NOMO-1 (cell line): ENCODE data around the gene LINGO4.

Experiments used
- DNase-seq, 2 experiments: peaks; one replicate each; lab custom pipeline; 2025; ENCODE audit not compliant: unreplicated experiment in 2 of 2; lab: John Stamatoyannopoulos, UW

Gene LINGO4

DNA sequence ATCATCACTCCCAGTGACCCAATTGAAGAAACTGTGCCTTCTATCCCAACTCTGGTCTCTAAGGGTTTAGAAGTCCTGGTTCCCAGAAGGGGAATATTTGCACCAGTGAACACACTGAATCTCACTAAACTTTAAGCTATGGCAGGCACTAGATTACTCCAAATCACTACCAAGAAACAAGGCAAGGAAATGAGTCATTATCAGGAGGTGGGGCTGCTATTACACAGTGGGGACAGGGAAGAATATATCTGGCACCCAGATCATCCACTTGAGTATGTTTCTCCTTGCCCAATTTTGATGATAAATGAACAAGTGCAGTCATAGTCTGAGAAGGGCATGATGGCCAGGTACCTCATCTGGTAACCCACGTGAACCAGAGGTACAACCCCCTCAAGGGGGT, 48.9 kb downstream of the LINGO4 start:
- DNase-seq = no peak
